IMR-90 (cell line): ENCODE measurements around the gene TREH. TPM values are rescaled to one million over a fixed set of nuclear protein-coding genes. Genes with fewer than 3 reads are reported as not detected.

ENCODE experiments used
- ATAC-seq: fragments of 200-7000 bp; cut with Tn5 transposase; 2 replicates; pipeline ENCODE4 v1.9.1; 2020; ENCODE audit warnings: low read depth, mild to moderate bottlenecking, moderate library complexity
- BruUV-seq: library from RNA; stranded (reverse); fragments of 400-500 nt; replicated peaks from 2 replicates; lab custom pipeline; 2021; lab: Mats Ljungman, UMichigan
- CTCF ChIA-PET: fragments of 300-600 bp; formaldehyde crosslinking; extraction: SDS; loops from one replicate; lab custom pipeline; 2021; ENCODE audit warnings: antibody characterized with exemption; lab: Yijun Ruan, JAX
- POLR2A ChIA-PET: fragments of 300-600 bp; sonication (Branson Sonifier 250); formaldehyde crosslinking; loops from one replicate; lab custom pipeline; 2022; ENCODE audit warnings: antibody characterized with exemption; ENCODE audit not compliant: unreplicated experiment; lab: Charles Lee
- DNase-seq: peaks from one replicate; pipeline ENCODE4 v3.0.0; 2013
- H2AFZ ChIP-seq: replicated peaks from 2 replicates; pipeline ENCODE3; 2013; ENCODE audit warnings: low read length, mild to moderate bottlenecking; ENCODE audit not compliant: poor library complexity
- H2AK5ac ChIP-seq: 2 replicates; pipeline ENCODE4 v1.6.1; 2013; ENCODE audit warnings: low read depth, low read length, inconsistent platforms
- H2AK9ac ChIP-seq: replicated peaks from 2 replicates; pipeline ENCODE3; 2013; ENCODE audit warnings: mild to moderate bottlenecking, low read depth, low read length, moderate library complexity; ENCODE audit not compliant: poor library complexity
- H2BK120ac ChIP-seq: 2 replicates; pipeline ENCODE4 v1.6.1; 2013; ENCODE audit warnings: low read depth, low read length, inconsistent platforms
- H2BK15ac ChIP-seq: 3 replicates; pipeline ENCODE4 v1.6.1; 2013; ENCODE audit warnings: low read depth, low read length, inconsistent platforms
- H2BK20ac ChIP-seq: 2 replicates; pipeline ENCODE4 v1.6.1; 2013; ENCODE audit warnings: low read depth, mild to moderate bottlenecking, inconsistent platforms, low read length, moderate library complexity
- H2BK5ac ChIP-seq: 2 replicates; pipeline ENCODE4 v1.6.1; 2013; ENCODE audit warnings: mild to moderate bottlenecking, low read depth, low read length, inconsistent platforms; ENCODE audit not compliant: poor library complexity, severe bottlenecking
- H3K14ac ChIP-seq: replicated peaks from 2 replicates; pipeline ENCODE4 v1.6.1; 2013; ENCODE audit warnings: low read depth, low read length, inconsistent platforms
- H3K18ac ChIP-seq: 2 replicates; pipeline ENCODE4 v1.6.1; 2013; ENCODE audit warnings: low read depth, low read length, control low read depth
- H3K23ac ChIP-seq: 2 replicates; pipeline ENCODE4 v1.6.1; 2013; ENCODE audit warnings: low read depth, low read length, inconsistent platforms
- H3K27ac ChIP-seq: 2 replicates; pipeline ENCODE4 v1.5.1; 2013; ENCODE audit warnings: mild to moderate bottlenecking, control low read depth, low read length; ENCODE audit not compliant: insufficient read depth
- H3K27me3 ChIP-seq: 2 replicates; pipeline ENCODE4 v1.6.1; 2013; ENCODE audit warnings: low read length; ENCODE audit not compliant: control insufficient read depth, insufficient read depth
- H3K36me3 ChIP-seq: 2 replicates; pipeline ENCODE4 v1.6.1; 2013; ENCODE audit warnings: low read length, mixed read lengths; ENCODE audit not compliant: control insufficient read depth, insufficient read depth
- H3K4ac ChIP-seq: 2 replicates; pipeline ENCODE4 v1.6.1; 2013; ENCODE audit warnings: low read depth, low read length, inconsistent platforms
- H3K4me1 ChIP-seq: 2 replicates; pipeline ENCODE4 v1.6.1; 2013; ENCODE audit warnings: low read length, mixed read lengths; ENCODE audit not compliant: control insufficient read depth, insufficient read depth
- H3K4me2 ChIP-seq: 2 replicates; pipeline ENCODE4 v1.6.1; 2013; ENCODE audit warnings: low read depth, mild to moderate bottlenecking, control low read depth, low read length, moderate library complexity
- H3K4me3 ChIP-seq: 2 replicates; pipeline ENCODE4 v1.5.1; 2013; ENCODE audit warnings: low read depth, mild to moderate bottlenecking, control low read depth, low read length, moderate library complexity; ENCODE audit not compliant: insufficient read depth
- H3K56ac ChIP-seq: 2 replicates; pipeline ENCODE4 v1.6.1; 2013; ENCODE audit warnings: low read length, inconsistent platforms; ENCODE audit not compliant: insufficient read depth; ENCODE audit errors: extremely low read depth
- H3K79me1 ChIP-seq, 2 experiments: 2 replicates each; pipeline ENCODE4 v1.6.1; 2013; ENCODE audit warnings: low read length in 2 of 2, inconsistent platforms in 1 of 2, low read depth in 1 of 2
- H3K9ac ChIP-seq: 2 replicates; pipeline ENCODE4 v1.6.1; 2013; ENCODE audit warnings: low read depth, low read length, control low read depth
- H3K9me1 ChIP-seq: 2 replicates; pipeline ENCODE4 v1.6.1; 2013; ENCODE audit warnings: low read length, inconsistent platforms; ENCODE audit not compliant: insufficient read depth
- H3K9me3 ChIP-seq: 2 replicates; pipeline ENCODE4 v1.6.1; 2013; ENCODE audit warnings: low read length; ENCODE audit not compliant: control insufficient read depth, insufficient read depth
- H4K20me1 ChIP-seq: 2 replicates; pipeline ENCODE4 v1.6.1; 2013; ENCODE audit warnings: low read length, inconsistent platforms; ENCODE audit not compliant: insufficient read depth
- H4K5ac ChIP-seq: 2 replicates; pipeline ENCODE4 v1.6.1; 2013; ENCODE audit warnings: mild to moderate bottlenecking, low read depth, low read length, control low read depth
- H4K8ac ChIP-seq, 2 experiments: 2 replicates each; pipeline ENCODE4 v1.6.1; 2013; ENCODE audit warnings: low read depth in 2 of 2, low read length in 2 of 2, control low read depth in 1 of 2, inconsistent platforms in 1 of 2
- H4K91ac ChIP-seq: 2 replicates; pipeline ENCODE4 v1.6.1; 2013; ENCODE audit warnings: low read depth, low read length, inconsistent platforms; ENCODE audit not compliant: insufficient read depth
- BHLHE40 ChIP-seq: fragments of 150-350 bp; IDR thresholded peaks from 2 replicates; pipeline ENCODE4 v1.6.1; 2016; ENCODE audit warnings: mild to moderate bottlenecking, low read depth, low read length
- CEBPB ChIP-seq: IDR thresholded peaks from 2 replicates; pipeline ENCODE4 v1.6.1; 2012; ENCODE audit warnings: low read depth, low read length, improper control_type of control experiment
- CHD1 ChIP-seq: IDR thresholded peaks from 2 replicates; pipeline ENCODE4 v1.6.1; 2012; ENCODE audit warnings: low read depth, low read length, improper control_type of control experiment
- FOS ChIP-seq: fragments of 150-350 bp; IDR thresholded peaks from 2 replicates; pipeline ENCODE4 v1.6.1; 2016; ENCODE audit warnings: low read depth, low read length
- MAFK ChIP-seq: IDR thresholded peaks from 2 replicates; pipeline ENCODE4 v1.6.1; 2012; ENCODE audit warnings: low read depth, low read length, improper control_type of control experiment
- MAZ ChIP-seq: IDR thresholded peaks from 2 replicates; pipeline ENCODE4 v1.6.1; 2012; ENCODE audit warnings: low read depth, mild to moderate bottlenecking, low read length, improper control_type of control experiment, moderate library complexity, borderline replicate concordance
- MXI1 ChIP-seq: IDR thresholded peaks from 2 replicates; pipeline ENCODE4 v1.6.1; 2012; ENCODE audit warnings: low read depth, mild to moderate bottlenecking, low read length, moderate library complexity, borderline replicate concordance
- NFE2L2 ChIP-seq: fragments of 150-350 bp; IDR thresholded peaks from 2 replicates; pipeline ENCODE4 v1.6.1; 2016; ENCODE audit warnings: low read depth, mild to moderate bottlenecking, low read length
- POLR2A ChIP-seq: IDR thresholded peaks from 2 replicates; pipeline ENCODE4 v1.6.1; 2012; ENCODE audit warnings: mild to moderate bottlenecking, low read depth, low read length
- RAD21 ChIP-seq: IDR thresholded peaks from 2 replicates; pipeline ENCODE4 v1.6.1; 2012; ENCODE audit warnings: low read length, improper control_type of control experiment
- RCOR1 ChIP-seq: IDR thresholded peaks from 2 replicates; pipeline ENCODE4 v1.6.1; 2012; ENCODE audit warnings: mild to moderate bottlenecking, low read length, improper control_type of control experiment; ENCODE audit not compliant: insufficient replicate concordance
- RFX5 ChIP-seq: IDR thresholded peaks from 2 replicates; pipeline ENCODE4 v1.8.0; 2012; ENCODE audit warnings: low read depth, mild to moderate bottlenecking, low read length, moderate library complexity
- SMC3 ChIP-seq: fragments of 150-350 bp; IDR thresholded peaks from 2 replicates; pipeline ENCODE4 v1.6.1; 2016; ENCODE audit warnings: low read depth, mild to moderate bottlenecking, antibody characterized with exemption, low read length, moderate library complexity
- USF2 ChIP-seq: fragments of 150-350 bp; IDR thresholded peaks from 2 replicates; pipeline ENCODE4 v1.6.1; 2017; ENCODE audit warnings: mild to moderate bottlenecking, antibody characterized with exemption, low read length, low read depth
- whole genome bisulfite sequencing, 2 experiments: methylation state at CpG; one replicate each; pipeline versions ENCODE4 v1.1.5 to v1.1.7; 2013; ENCODE audit warnings: missing lambda C conversion rate in 2 of 2; ENCODE audit not compliant: insufficient read length in 1 of 2; ENCODE audit errors: extremely low coverage in 2 of 2; 5-methylcytosine and 5-hydroxymethylcytosine counted together
- dilution Hi-C: fragments of 300-500 bp; cut with HindIII; formaldehyde crosslinking; loops from one replicate; pipeline ENCODE4 v1.14.3; 2018; ENCODE audit warnings: low sequenced_read_pairs; ENCODE audit not compliant: unreplicated experiment
- in situ Hi-C: fragments of 300-500 bp; cut with MboI; formaldehyde crosslinking; loops from 3 replicates; pipeline ENCODE4 v1.14.3; 2019; ENCODE audit warnings: low sequenced_read_pairs, inconsistent platforms, mixed read lengths
- intact Hi-C: fragments of 100-400 bp; cut with micrococcal nuclease; formaldehyde crosslinking; loops from 2 replicates; pipeline ENCODE4 v1.10.0; 2022
- polyA plus RNA-seq, 3 experiments: library from polyadenylated mRNA; depleted of rRNA; stranded (reverse); fragments of >200 nt; gene quantifications; 2 replicates each; pipeline ENCODE4 v1.2.3, GENCODE V29; 2012; ENCODE audit warnings: low replicate concordance in 1 of 3
- total RNA-seq: library from RNA; depleted of rRNA; stranded (reverse); fragments of >200 nt; gene quantifications from 2 replicates; pipeline ENCODE4 v1.2.3, GENCODE V29; 2012
- TF ChIP-seq, protein P1 (sequence below): fragments of 150-350 bp; IDR thresholded peaks from 2 replicates; pipeline ENCODE4 v1.6.1; 2016; ENCODE audit warnings: low read depth, mild to moderate bottlenecking, low read length, moderate library complexity, borderline replicate concordance
- TF ChIP-seq, protein P2 (sequence below): conservative IDR thresholded peaks from 2 replicates; pipeline ENCODE4 v1.5.1; 2012; ENCODE audit warnings: mild to moderate bottlenecking, low read depth, low read length, improper control_type of control experiment

TREH gene
- total and polyA plus RNA-seq, 2 of the 4 experiments (the other 2 are of a cell fraction): not detected

DNA sequence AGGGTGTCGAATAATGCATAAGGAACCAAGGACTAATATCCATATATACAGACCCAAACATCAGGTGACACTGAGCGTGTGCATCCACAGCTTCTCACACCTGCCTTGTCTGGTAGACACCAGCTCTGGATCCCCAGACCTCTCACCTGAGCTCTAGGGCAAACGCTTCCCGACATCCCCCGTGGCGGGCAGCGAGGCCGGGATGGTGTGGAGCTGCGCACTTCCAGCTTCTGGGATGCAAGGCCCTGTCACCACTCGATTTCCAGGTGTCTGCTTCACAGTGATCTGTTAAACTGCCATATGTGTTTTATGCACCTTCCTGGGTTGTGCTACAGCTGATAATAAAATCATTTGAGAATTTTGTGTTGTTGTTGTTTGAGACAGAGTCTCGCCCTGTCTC is 15.3 kb upstream of the TREH start:
- H3K14ac ChIP-seq: no peak overlapping the region
- no peak overlapping the region for H3K27ac ChIP-seq
- dilution Hi-C loops (no loop called here), intact Hi-C loops (no loop called here), in situ Hi-C loops (loop anchor here (5.0 kb wide), 1 partner anchor 263 kb away; the partner anchor contains the start of gene UPK2)
- no peak overlapping the region for H2AFZ ChIP-seq
- H2BK15ac ChIP-seq: no peak overlapping the region
- BruUV-seq: no TSS peak
- H3K9me1 ChIP-seq: peaks cover 8% of the 10 kb centered on the region; the same call in 1 of the 2 replicates
- peaks cover 12% of the 10 kb centered on the region for H3K4me1 ChIP-seq
- H3K18ac ChIP-seq: no peak overlapping the region
- H3K9me3 ChIP-seq: no peaks in the 10 kb centered on the region
- H3K23ac ChIP-seq: no peak overlapping the region
- H4K5ac ChIP-seq: no peak overlapping the region
- H3K4me2 ChIP-seq: no peak overlapping the region
- TF ChIP-seq, protein P1, sequence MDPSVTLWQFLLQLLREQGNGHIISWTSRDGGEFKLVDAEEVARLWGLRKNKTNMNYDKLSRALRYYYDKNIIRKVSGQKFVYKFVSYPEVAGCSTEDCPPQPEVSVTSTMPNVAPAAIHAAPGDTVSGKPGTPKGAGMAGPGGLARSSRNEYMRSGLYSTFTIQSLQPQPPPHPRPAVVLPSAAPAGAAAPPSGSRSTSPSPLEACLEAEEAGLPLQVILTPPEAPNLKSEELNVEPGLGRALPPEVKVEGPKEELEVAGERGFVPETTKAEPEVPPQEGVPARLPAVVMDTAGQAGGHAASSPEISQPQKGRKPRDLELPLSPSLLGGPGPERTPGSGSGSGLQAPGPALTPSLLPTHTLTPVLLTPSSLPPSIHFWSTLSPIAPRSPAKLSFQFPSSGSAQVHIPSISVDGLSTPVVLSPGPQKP: no peak
- TF ChIP-seq USF2 (no peak), RCOR1 (no peak), BHLHE40 (no peak), POLR2A (no peak), MAFK (no peak), MXI1 (no peak), RFX5 (no peak), SMC3 (no peak), RAD21 (no peak), MAZ (no peak), CHD1 (no peak), CEBPB (no peak), FOS (no peak), NFE2L2 (no peak)
- TF ChIP-seq, protein P2, sequence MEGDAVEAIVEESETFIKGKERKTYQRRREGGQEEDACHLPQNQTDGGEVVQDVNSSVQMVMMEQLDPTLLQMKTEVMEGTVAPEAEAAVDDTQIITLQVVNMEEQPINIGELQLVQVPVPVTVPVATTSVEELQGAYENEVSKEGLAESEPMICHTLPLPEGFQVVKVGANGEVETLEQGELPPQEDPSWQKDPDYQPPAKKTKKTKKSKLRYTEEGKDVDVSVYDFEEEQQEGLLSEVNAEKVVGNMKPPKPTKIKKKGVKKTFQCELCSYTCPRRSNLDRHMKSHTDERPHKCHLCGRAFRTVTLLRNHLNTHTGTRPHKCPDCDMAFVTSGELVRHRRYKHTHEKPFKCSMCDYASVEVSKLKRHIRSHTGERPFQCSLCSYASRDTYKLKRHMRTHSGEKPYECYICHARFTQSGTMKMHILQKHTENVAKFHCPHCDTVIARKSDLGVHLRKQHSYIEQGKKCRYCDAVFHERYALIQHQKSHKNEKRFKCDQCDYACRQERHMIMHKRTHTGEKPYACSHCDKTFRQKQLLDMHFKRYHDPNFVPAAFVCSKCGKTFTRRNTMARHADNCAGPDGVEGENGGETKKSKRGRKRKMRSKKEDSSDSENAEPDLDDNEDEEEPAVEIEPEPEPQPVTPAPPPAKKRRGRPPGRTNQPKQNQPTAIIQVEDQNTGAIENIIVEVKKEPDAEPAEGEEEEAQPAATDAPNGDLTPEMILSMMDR: no peak
- no peak overlapping the region for H3K4ac ChIP-seq
- H3K56ac ChIP-seq: no peak overlapping the region
- ChIA-PET POLR2A (no interaction called here), CTCF (interaction anchor here (0.6 to 1.3 kb wide), 2 partner anchors 16 to 1585 kb away, joined by 3 to 4 read pairs; partner anchors contain the start of gene TREH)
- no peak overlapping the region for H2AK9ac ChIP-seq
- no peaks in the 10 kb centered on the region for H3K27me3 ChIP-seq
- no peak for DNase-seq
- H3K9ac ChIP-seq: no peak overlapping the region
- no peak overlapping the region for H2AK5ac ChIP-seq
- H3K79me1 ChIP-seq: no peaks in the 10 kb centered on the region
- no peak overlapping the region for H4K8ac ChIP-seq
- no peak overlapping the region for H3K4me3 ChIP-seq
- H2BK20ac ChIP-seq: no peak overlapping the region
- H4K20me1 ChIP-seq: no peaks in the 10 kb centered on the region
- H2BK120ac ChIP-seq: no peak overlapping the region
- no peak for ATAC-seq
- 92% methylated on average over 6 of the region's 11 CpGs; no CpG with 5 or more reads in 1 of the 2 experiments for WGBS, 2 experiments
- H4K91ac ChIP-seq: no peak overlapping the region
- no peak overlapping the region for H2BK5ac ChIP-seq
- H3K36me3 ChIP-seq: no peaks in the 10 kb centered on the region
